HG02884 (cell line): ENCODE results near the gene DCLK1.

Experiments
- ATAC-seq: cut with Tn5 transposase; IDR thresholded peaks from one replicate; pipeline ENCODE4 v1.9.1; 2021; ENCODE audit warnings: mild to moderate bottlenecking, moderate library complexity; ENCODE audit not compliant: unreplicated experiment

DCLK1 gene

GRCh38 chr13:35909837-35910540 is 221.2 kb downstream of the DCLK1 start:
- ATAC-seq = no peak

DNA sequence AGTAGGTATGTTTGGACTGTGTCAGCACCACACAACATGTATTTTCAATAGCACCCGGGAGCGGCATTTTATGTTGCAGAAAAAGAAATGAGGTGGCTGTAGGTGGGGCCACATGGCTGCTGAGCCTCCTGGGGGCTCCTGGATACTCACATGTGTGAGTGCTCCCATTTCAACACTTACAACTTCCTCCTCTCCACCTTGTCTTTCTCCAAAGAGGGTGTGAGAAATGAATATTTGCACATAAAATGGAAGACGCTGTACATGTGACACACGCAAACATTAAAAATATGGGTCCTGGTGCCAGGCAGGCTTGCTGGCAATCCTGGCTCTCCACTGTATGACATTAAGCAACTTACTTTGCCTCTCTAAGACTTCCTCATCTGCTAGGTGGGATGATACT is 222.1 kb downstream of the DCLK1 start:
- ATAC-seq = no peak

- ATAC-seq = no peak
These were observed 223.0 kb downstream of the DCLK1 start for GRCh38 chr13:35908226-35908625.

DNA sequence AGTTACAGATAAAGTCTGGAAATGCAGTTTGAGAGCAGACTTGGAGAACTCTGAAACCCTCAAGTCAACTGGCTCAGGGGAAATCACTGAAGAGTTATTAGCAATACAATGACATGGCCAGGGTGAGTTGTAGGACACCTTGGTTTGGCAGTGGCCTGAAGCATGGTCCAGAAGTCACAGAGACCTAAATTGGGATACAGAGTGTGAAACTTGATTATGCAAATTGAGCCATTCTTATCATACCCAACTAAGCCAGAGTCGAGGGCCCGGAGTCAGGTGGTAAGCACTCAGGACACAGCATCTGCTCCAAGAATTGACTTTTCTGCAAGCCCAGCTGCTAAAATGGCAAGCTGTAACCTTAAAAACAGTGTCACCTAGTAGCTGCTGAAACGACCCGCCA is 224.5 kb downstream of the DCLK1 start:
- no peak for ATAC-seq

GRCh38 chr13:35903075-35903474 is 228.1 kb downstream of the DCLK1 start:
- no peak for ATAC-seq

DNA sequence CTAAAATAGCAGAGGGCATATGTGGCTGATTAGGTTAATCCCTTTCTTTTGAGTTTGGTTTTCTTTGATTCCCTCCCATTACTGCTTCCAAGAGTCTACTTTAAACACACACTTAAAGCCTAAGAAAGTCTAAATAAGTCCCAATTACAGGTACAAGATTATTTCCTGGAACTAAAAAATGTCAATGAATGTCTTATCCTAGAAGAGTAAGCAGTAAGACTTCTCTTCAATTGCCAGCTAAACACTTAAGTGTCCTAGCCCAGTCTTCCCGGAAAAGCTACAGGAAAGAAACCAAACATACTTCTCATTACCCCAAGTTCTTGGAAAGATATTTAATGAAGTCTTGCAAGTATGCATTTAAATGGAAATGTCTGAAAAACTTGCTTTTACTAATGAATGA is 233.1 kb downstream of the DCLK1 start:
- no peak for ATAC-seq

DNA sequence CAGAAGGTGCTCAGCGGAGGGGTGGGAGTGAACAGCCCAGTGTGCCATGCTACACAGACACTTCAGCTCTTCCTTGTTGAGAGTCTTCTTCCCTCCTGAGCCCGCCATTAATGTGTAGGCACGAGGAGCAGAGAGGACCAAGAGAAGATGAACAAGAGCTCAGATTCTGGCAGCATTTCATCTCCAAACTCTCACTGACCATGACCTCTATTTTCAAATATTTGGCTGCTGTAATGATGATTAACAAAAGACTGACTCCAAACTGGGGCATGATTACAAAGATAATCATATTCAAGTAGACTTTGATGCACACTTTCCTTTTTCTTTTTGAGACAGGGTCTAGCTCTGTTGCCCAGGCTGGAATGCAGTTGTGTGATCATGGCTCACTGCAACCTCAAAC is 236.5 kb downstream of the DCLK1 start:
- no peak for ATAC-seq

DNA sequence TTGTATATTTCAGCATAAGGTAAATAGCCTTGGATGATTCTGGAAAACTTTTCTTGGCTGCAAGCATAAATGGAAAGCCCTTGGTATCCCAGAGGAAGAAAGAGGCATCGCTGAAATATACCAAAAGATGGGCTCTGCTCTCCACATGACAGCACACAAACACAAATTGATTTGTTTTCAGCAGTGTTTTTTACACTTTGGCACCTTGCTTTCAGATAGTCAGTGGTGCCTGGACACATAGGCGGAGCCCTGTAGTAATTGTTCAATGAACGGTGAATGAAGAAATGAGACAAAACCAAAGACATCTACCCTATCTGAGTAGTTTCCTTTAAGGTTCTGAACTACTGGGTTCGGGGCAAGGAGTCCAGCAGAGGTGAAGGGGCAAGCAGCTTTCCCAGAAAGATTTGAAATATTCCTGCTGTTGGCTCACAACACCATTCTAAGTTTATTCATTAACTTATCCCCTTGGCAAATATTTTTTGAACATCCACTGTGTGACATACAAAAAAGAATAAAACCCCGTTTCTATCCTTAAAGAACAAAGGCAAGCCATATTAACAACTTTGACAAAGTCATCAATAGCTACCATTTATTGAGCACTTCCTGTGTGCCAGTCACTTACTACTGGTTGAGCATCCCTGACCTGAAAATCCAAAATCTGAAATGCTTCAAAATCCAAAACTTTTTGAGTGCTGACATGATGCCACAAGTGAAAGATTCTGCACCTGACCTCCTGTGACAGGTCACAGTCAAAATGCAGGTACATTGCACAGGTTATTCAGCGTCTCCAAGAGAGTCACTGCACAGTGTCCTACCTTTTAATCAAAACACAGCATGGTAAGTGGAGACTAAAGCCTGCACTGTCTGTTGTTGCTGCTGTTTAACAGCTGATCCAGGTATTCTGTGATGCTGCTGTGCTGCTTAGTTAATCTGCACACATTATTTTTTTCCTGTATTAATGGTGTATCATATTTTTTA is 238.1 kb downstream of the DCLK1 start:
- ATAC-seq = no peak

DNA sequence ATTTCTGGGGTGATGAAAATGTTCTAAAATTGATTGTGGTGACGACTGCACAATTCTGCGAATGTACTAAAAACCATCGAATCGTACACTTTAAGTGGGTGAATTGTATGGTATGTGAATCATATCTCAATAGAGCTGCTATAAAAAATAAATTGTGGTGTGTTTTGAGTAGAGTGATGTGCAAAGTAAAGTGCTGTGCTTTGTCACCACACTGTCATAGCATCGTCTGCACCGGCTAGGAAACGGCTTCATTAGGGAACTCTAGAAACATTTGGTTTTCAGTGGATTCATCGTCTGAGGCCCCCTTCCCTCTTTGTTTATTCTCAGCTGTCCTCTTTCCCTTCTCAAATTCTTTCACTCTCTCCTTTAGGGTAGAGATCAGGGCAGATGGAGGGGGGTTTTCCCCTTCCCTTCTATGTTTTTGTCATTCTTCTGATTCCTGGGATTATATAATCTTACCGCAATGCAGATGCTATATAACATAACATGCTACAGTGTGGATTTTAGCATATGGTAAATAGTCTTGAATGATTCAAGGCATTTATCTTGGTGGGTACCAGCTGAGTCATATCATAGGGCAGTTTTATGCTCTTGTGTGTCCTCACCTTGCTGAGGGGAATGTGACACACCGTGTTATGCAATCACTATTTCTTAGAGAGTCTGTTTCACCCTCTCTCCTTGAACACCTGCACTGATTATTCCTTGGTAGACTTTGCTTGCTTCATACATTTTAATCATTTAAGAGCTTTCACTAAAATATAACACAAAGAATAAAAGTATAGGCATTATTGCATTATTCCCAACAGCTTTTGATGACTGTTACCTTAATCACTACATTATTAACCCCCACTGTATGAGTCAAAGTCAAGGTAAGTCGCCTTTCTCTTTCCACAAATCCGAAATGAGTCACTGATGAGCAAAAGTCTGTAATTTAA is 239.4 kb downstream of the DCLK1 start:
- no peak for ATAC-seq

GRCh38 chr13:35889560-35889959 is 241.6 kb downstream of the DCLK1 start:
- ATAC-seq = no peak

GRCh38 chr13:35888981-35889380 is 242.2 kb downstream of the DCLK1 start:
- ATAC-seq = no peak

DNA sequence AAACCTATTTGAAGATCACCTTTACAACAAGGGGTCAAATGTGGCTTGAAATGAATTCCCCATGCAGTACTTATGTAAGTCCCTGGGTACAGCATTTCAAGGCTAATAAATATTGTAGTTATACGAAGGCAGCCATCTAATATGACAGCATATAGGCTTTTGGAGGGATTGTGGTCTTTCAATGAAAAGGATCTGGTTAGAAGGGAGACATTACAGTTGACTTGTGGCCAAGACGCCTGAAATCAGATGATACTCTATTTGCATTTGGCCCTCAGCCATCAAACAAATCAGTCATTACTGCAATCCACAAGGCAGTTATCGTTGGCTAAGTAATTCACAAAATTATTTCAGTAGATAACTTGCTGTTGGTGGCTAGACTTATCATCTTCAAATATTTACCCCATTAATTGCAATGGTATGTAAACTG is 242.7 kb downstream of the DCLK1 start:
- no peak for ATAC-seq

DNA sequence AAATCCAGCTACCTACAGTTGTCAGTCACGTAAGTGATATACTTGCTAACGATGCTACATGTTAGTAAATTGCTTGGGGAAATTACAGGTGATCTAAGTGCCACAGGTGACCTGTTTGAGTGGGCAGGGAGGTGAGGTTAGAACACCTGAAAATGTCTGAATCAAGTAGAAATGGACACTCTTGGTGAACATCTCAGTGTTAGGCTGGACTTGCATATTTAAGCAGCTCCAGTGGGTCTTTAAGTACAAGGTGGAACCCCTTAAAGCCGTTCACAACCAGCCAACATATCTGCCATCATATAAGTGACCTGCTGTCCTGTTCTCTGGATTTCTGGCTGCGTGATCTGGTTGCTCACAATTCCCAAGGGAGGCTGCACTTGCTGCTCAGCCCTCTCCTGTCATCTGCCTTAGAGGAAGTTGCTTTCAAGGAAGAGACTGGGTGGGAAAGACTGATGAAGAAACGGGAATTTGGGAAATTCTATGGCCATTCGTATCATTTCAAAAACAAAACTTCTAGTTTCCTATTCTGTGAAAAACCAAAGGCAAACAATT is 244.0 kb downstream of the DCLK1 start:
- no peak for ATAC-seq

- ATAC-seq = no peak
These were observed 244.7 kb downstream of the DCLK1 start for GRCh38 chr13:35886332-35887114.

DNA sequence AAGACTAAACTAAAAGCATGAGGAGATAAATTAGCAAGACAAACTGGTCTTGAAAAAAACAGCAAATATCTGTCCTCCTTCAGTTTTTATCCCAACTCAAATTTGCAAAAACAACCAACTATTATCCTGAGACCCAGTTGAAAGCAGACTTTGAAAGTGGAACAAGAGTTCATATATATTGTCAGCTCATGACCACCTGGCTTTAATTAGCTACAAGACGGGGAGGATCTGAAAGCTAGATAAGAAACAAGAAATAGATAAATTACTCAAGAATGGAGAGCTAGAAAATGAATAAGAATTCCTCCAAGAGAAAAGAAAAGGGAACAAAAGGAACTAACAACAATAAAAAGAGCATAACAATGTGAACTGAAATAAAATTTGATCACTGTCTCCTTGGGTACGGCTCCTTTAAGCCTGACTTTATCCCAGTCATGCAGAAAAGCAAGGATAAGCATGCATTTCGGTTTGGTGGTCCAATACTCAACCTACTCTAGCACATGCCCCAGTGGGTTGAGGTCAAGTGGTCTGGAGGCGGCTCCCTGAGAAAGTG is 246.9 kb downstream of the DCLK1 start:
- no peak for ATAC-seq

DNA sequence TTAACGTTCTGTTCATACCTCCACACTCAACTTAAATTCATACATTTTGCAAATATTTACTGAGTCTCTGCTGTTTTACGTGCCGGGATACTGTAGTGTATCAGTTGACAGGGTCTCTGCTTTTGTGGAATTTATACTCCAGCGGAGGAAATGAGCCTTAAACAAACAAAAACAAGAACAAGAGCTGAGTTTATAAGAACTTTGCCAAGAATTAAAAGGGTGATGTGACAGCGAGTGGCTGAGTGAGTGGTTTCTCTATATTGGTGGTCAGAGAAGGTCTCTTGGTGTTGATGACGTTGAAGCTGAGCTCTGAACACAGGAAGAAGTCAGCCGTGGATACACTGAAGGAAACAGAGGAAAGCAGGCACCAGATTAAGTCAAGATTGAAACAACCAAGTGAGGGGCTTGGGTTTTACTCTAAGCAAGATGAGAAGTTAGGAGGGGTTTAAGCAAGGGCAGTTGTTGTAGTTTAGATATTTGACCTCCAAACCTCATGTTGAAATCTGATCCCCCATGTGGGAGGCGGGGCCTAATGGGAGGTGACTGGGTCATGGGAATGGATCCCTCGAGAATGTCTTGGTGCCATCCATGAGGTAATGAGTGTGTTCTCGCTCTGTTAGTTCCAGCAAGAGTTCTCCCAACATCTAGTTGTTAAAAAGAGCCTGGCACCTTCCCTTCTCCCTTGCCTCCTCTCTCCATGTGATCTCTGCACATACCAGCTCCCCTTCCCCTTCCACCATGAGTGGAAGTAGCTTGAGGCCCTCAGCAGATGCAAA is 248.3 kb downstream of the DCLK1 start:
- no peak for ATAC-seq

DNA sequence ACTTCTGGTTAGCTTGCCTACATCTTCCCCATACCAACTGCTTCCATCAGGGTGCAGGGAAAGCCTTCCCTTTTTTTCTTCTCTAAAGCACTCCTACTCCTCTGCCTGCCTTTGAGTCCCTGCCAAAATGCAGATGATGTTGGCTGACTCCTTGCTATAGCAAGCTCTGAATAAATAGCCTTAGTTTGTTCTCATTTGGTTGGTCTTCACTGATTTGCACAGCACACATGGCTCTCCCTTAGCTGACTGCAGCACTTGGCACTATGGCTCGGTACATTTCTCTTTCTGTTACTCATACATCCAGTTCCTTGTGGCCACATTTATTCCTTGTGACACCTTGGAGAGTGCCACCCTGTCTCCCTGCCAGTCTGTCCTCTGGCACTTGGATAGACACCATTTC is 249.8 kb downstream of the DCLK1 start:
- no peak for ATAC-seq

DNA sequence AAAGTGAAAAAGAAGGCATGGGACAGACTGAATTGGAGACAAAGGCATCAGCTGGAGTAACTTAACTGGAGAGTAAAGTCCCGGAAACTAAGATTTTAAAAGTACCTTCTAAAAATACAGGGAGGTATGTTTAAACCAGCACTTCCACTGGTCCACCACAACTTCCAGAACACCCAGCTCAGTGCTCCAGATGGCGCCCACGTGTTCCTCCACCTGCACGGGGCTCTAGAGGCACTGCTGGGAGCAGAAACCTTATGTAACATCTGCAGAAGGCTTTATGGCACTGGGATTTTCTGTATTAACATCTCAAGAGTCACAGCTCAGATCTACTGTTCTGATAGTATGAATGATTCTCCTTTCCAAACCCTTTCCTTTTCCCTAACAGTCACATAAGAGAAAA is 252.1 kb downstream of the DCLK1 start:
- no peak for ATAC-seq

GRCh38 chr13:35876601-35877000 is 254.6 kb downstream of the DCLK1 start:
- ATAC-seq = no peak
